Esophagus muscularis mucosa (tissue), 3 donors: ENCODE results near the gene IGFBP4.

Experiments used
- POLR2AphosphoS5 ChIP-seq, 2 donors: sonication (generic); formaldehyde crosslinking; IDR thresholded peaks; one replicate each; pipeline ENCODE4 v1.6.1; 2017; ENCODE audit warnings: antibody characterized with exemption in 2 of 2
- TF ChIP-seq, protein P1 (sequence below), 3 experiments: fragments of 200-600 bp in 2 of 3; fragments of 450-650 bp in 1 of 3; sonication (generic) in 2 of 3; IDR thresholded peaks; one replicate each; pipeline ENCODE4 v1.5.1; 2017 to 2019; ENCODE audit warnings: antibody characterized with exemption in 3 of 3, mild to moderate bottlenecking in 2 of 3, moderate library complexity in 1 of 3

DNA sequence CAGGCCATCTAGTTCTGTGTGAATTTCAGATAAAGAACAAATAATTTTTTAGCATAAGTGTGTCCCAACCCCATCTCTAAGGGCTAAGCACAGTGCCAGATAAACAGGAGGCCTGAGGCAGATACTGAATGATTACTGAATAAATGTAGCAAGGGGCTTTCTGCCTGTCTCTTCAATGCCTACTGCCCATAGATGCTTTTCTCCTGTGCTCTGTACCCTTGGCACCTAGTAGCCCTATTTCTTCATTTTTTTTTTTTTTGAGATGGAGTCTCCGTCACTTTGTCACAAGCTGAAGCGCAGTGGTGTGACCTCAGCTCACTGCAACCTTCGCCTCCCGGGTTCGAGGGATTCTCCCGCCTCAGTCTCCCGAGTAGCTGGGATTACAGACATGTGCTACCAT is 25.3 kb downstream of the IGFBP4 start:
- no peak for TF ChIP-seq POLR2AphosphoS5 (IDR thresholded peaks at IDR 0.05)
- TF ChIP-seq, protein P1, sequence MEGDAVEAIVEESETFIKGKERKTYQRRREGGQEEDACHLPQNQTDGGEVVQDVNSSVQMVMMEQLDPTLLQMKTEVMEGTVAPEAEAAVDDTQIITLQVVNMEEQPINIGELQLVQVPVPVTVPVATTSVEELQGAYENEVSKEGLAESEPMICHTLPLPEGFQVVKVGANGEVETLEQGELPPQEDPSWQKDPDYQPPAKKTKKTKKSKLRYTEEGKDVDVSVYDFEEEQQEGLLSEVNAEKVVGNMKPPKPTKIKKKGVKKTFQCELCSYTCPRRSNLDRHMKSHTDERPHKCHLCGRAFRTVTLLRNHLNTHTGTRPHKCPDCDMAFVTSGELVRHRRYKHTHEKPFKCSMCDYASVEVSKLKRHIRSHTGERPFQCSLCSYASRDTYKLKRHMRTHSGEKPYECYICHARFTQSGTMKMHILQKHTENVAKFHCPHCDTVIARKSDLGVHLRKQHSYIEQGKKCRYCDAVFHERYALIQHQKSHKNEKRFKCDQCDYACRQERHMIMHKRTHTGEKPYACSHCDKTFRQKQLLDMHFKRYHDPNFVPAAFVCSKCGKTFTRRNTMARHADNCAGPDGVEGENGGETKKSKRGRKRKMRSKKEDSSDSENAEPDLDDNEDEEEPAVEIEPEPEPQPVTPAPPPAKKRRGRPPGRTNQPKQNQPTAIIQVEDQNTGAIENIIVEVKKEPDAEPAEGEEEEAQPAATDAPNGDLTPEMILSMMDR (IDR thresholded peaks at IDR 0.05) = no peak
